Fibroblast of skin of left biceps (primary cell): ENCODE results near the gene FN3KRP.

Experiments
- DNase-seq, 2 experiments: peaks; one replicate each; pipeline ENCODE4 v3.0.0-alpha.2; 2013; ENCODE audit warnings: low read depth in 2 of 2

Gene FN3KRP

GRCh38 chr17:82709024-82709675 is 7.4 kb upstream of the FN3KRP start:
- no peak for DNase-seq

DNA sequence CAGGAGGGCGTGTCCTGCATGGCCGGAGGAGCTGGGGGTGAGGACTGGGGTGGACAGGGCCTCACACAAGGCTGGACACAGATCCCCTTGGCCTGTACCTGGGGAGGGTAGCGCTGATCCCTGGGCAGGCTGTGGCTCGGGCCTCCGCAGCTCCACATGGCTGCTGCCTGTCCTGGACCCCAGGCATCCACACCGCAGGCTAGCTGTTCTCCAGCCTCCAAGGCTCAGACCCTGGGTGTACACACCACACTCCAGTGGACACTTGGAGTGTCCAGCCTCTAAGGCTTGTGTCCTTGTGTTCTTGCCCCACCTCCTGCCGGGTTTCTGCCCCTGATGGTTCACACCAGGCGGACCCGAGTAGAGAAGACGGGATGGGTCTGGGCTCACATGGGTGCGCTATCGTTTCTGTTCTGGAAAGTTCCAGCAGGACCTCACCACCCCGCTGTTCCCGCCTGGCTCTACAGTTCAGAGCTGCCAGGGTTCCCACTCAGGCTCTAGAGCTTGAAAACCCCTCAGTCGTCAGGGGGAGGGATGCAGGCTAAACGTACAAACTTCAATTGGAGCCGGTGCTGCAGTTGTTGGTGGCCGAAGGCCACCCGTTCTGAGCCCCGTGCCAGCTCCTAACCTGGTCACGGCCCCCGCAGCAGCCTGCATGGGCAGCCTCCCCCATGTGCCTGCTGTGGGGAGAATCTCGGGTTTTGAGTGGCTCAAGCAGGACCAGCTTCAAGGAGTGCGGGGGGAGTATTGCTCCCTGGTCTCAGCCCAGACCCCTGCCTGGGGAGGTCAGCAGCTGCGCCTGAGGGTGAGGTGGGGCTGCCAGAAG is 6.6 kb upstream of the FN3KRP start:
- no peak for DNase-seq

GRCh38 chr17:82710499-82711232 is 5.8 kb upstream of the FN3KRP start:
- no peak for DNase-seq

DNA sequence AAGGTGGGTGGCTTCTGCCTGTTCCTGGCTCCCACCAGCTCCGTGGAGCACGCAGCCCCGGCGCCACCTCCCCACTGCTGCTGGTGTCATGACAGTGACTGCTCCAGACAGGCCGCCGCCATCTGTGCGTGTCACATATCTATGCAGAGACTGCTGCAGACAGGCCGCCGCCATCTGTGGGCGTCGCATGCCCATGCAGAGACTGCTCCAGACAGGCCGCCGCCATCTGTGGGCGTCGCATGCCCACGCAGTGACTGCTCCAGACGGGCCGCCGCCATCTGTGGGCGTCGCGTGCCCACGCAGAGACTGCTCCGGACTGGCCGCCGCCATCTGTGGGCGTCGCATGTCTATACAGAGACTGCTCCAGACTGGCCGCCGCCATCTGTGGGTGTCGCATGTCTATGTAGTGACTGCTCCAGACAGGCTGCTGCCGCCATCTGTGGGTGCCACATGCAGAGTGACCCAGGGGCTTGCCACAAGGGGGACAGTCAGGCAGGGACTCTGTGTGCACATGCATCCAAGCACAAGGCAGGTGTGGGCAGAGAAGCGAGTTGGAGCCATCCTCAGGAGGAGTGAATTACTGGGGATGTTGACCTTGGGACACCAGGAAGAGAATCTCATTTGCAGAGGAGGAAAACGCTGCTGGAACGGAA is 3.3 kb upstream of the FN3KRP start:
- DNase-seq: no peak

- DNase-seq: no peak
Measured at GRCh38 chr17:82718986-82719685, 2.6 kb downstream of the FN3KRP start.

DNA sequence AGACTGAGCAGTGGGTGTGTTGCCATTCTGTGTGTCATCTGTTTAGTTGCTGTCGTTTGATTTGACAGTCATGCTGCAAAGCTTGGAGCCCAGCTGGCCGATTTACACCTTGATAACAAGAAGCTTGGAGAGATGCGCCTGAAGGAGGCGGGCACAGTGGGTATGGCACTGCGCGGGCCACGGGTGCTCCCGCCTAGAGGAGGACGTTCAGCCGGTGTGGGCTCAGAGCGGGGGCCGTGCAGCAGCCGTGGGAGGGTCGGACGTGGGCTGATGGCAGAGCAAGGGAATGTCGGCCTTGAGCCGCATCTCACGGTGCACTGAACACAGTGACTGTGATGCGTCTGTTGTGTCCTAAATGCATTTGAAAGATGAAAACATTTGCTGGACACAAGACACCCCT is 3.7 kb downstream of the FN3KRP start:
- no peak for DNase-seq

DNA sequence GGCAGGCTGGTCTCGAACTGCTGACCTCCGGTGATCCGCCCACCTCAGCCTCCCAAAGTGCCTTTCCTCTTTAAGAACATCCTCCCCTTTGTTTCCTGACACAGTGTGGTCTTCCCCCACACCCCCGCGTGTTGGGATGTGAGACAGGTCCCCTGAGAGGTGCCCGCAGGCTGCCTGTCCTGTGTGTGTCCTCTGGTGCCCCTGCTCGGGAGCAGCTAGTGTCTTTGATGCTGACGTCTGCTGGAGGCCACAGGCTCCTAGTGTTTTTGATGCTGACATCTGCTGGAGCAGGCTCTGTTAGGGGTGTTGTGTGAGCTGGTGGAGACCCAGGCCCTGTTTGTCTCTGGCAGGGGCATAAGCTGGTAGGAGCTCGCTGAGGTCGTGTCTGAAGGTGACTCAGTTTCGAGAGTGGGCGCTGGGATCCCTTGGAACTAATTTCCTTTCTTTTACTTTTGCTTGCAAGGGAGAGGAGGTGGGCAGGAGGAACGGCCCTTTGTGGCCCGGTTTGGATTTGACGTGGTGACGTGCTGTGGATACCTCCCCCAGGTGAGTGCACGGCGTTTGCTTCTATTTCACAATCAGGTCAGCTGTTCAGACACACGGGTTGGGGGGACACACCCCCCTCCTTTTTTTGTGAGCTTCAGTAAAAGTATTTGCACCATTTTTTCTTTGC is 6.0 kb downstream of the FN3KRP start:
- DNase-seq: no peak

DNA sequence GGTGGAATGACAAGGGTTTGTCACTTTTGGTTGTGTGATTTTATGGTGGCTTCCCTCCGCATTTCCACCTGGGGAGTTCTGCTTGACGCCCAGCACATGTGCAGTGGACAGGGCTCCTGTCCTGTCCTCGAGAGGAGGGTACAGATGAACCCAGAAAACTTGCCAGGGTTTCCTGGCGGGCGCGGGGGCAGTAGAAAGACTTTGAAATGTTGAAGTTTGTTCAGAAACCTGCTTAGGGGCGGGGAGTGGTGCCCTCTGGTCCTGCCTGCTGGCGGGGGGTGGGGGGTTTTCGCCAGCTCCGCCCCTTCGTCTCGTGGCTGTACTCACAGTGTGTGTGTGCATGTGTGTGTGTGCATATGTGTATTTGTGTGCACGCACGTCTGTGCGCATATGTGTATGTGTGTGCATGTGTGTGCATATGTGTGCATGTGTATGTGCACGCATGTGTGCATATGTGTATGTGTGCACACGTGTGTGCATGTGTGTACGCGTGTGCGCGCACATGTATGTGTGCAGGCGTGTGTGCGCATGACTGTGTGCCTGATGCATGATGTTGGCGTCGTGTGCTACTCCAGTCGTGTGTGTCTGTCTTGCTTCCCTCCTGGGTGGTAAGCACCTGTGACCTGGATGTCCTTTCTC is 6.8 kb downstream of the FN3KRP start:
- DNase-seq: no peak

DNA sequence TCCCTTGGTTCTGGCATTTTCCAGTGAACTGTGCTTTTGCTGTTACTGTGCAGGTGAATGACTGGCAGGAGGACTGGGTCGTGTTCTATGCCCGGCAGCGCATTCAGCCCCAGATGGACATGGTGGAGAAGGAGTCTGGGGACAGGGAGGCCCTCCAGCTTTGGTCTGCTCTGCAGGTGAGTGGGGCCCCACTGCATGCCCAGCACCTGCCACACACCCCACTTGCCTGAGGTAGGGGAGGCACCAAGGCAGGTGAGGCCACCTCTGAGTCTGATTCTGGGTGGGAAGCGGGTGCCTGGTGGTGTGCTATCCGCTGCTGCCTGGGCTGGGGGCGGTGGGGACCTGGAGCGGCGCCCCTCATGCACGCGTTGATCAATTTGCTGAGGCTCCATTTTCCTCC is 9.9 kb downstream of the FN3KRP start:
- no peak for DNase-seq

DNA sequence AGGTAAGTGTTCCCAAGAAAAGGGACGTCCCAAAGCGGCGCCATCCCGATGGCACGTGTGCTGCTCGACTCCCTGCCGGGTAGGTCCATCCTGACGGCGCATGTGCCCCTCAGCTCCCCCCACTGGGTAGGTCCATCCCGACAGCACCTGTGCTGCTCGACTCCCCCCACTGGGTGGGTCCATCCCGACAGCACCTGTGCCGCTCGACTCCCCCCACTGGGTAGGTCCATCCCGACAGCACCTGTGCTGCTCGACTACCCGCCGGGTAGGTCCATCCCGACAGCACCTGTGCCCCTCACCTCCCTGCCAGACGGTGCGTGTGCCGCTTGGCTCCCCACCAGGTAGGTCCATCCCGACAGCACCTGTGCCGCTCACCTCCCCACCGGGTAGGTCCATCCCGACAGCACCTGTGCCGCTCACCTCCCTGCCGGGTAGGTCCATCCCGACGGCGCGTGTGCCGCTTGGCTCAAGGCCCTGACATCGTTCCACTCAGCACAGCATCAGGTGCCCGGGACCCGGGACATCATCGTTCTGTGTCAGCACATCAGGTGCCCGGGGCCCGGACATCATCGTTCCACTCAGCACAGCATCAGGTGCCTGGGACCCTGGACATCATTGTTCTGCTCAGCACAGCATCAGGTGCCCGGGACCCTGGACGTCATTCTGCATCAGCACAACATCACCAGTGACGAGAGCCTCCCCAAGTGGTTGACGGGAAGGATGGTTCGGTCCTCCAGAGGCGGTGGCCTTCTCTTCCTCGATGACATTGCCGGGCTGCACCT is 13.2 kb downstream of the FN3KRP start:
- no peak for DNase-seq

GRCh38 chr17:82732118-82732743 is 15.7 kb downstream of the FN3KRP start:
- no peak for DNase-seq

DNA sequence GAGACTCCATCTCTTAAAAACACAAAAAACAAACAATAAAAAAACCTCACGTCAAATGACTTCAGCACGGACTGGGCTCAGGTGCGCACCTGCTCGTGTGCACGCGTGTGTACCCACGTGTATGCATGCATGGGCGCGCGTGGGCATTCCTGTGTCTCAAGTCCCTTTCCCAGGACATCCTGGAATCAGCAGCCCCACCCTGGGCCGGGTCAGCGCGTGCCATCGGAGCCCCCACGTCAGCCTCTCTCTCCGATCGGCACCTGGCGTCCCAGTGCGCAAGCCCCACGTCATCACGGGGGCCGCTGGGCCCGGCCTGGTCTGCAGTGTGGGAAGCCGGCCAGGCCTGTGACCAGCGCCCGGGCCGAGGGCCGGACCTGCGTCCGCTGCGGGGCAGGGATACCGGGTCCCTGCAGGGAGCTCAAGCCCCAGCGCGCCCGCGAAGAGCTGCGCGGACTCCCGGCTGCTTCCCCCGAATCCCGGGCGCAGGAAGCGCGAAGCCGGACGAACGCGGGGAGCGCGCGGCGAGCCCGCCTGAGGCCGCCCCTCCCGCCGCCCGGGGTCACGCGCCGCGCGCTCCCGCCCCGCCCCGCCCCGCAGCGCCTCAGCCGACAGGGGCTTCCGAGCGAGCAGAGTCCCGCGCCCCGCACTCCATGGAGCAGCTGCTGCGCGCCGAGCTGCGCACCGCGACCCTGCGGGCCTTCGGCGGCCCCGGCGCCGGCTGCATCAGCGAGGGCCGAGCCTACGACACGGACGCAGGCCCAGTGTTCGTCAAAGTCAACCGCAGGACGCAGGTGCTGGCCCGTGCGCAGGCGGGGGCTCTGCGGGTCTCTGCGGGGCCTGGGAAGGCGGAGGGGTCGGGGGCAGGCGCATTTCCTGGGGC is 18.7 kb downstream of the FN3KRP start, which contains the start of gene FN3K:
FN3K (plus strand) TSS at position 629 of the 880 bp plus-strand sequence; CDS start at position 651, 22 bp downstream.
- no peak for DNase-seq

DNA sequence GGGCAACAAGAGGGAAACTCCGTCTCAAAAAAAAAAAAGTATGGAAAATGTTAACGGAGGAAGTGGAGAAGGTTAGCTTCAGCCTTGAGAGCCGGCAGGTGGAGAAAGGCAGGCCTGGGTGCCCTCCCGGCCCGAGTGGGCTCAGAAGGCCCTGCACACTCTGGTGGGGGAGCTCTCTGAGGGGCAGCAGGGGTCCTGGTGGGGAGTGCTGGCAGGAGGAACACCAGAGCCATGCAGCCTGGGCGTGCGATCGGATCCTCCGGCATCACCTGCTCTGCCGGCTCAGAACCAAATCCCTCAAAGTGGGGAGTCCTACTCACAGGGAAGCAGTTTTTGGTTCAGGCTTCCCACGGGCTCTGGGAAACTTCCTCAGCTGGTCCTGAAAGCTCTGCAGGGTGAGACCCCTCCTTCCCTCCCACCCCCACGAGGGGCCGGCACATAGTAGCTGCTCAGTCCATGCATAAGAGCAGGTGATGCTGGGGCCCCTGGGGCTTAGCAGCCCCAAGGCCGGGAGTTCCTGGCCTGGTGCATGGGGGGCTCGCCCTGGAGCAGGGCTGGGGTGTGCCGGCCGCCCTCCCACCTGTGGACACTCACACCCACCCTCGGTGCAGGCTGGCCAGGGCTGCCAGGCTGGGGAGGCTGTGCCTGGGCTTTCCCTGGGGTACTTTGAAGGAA is 20.1 kb downstream of the FN3KRP start:
- DNase-seq: no peak

DNA sequence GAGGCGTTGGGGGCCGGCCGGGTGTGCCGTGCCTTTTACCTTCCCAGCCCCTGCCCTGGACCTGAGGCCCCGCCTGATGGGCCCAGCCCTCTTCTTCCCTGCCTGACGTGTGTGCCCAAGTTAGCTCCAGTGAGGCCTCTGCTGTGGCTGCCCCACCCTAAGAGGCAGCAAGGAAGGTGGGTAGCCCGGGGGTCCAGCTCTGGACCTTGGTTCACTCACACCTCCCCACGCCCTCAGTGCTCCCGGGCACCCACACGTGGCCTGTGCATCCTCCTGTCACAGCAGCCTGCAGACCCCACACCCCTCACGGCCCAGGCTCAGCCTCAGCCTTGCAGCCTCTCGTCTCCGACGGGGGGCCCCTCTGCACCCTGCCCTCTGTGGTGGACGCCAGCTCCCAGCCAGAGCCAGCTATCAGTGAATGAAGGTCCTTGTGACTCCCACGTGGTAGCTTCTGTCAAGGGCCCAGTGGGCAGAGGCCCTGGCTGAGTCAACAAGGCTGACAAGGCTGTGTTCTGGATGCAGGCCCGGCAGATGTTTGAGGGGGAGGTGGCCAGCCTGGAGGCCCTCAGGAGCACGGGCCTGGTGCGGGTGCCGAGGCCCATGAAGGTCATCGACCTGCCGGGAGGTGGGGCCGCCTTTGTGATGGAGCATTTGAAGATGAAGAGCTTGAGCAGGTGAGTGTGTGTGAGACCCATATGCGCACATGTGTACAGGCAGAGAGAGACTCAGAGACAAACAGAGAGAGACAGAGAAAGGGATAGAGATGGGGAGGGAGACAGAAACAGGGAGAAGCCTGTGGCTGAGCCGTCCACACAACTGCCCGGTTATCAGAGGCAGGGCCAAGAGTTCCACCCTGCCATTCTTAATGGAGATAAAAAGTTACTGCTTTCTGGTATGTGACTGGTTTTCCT is 21.7 kb downstream of the FN3KRP start:
- no peak for DNase-seq

DNA sequence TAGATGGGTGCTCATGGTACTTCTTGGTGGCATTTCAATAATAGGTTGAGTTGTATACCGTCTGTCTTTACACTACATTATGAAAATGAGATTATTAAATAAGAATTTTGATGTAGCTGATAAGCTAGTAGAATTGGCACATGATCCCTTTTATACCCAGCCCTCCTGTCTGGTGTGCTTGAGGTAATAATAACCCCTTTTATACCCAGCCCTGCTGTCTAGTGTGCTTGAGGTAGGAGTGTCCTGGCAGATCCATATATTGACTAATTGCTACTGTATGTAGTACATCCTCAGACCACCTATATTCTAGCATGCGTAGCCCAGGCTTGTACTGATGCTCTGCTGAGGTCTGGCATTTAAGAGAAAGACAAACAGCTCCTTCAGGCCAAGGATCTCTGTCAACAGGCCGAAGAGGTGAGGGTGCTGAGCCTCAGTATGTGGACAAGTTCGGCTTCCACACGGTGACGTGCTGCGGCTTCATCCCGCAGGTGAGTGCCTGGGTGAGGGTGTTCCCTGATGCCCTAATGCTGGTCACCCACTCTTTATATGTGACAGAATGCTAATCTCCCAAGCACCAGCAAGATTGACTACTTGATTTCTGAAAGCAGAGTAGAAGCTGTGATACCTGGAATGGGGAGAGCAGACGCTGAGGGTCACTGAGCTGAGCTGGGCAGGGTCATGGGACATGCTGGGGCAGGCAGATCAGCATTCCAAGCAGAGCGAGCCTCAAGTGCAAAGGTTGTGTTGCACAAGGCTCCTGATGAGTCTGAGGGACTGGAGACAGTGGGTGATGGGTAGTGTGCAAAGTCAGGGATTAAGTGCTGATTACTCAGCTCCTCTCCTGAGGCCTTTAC is 24.6 kb downstream of the FN3KRP start:
- DNase-seq: no peak
